GDM1 (cell line): Measurements from ENCODE around the gene TXLNG.

Experiments used
- DNase-seq: peaks from one replicate; lab custom pipeline; 2025; lab: John Stamatoyannopoulos, UW

TXLNG gene

DNA sequence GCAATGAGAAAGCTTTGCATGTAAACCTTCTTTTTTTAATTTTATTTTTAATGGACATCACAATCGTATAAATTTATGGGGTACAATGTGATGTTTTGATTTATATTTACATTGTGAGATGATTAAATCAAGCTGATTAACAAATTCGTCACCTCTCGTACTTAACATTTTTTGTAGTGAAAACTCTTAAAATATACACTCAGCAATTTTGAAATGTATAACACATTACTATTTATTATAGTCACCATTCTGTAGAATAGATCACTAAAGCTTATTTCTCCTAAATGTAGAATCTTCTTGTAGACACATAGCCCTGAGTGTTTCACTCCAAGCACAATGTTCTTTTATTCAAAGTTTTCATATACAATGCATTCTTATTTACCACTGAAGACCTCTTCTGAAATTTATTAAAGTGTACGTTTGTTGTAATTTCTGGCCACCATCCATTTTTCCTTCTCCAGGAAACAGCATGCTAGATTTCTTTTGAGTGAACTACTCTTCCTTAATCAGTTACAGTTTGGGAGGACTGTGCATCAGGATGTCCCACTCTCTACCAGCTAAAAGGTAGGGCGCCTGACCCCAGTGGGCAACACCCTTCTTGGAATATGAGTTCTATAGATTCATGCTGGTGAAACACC is 88.3 kb downstream of the TXLNG start:
- no peak for DNase-seq

DNA sequence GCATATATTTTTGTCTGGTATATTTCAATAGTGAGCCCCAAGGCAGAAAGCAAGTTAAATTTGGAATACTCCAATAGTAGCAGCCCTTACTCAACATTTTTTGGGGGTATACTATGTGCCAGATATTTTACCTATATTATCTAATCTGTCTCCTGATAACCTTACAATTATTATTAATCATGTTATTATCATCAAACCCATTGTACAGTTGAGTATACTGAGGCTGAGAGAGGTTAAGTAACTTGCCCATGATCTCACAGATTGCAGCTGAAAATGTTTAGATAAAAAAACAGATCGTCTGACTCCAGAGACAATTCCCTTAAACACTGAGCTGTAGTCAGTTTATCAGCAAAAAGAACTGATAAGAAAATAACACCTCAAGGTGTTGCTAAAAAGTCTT is 90.4 kb downstream of the TXLNG start:
- DNase-seq = no peak

DNA sequence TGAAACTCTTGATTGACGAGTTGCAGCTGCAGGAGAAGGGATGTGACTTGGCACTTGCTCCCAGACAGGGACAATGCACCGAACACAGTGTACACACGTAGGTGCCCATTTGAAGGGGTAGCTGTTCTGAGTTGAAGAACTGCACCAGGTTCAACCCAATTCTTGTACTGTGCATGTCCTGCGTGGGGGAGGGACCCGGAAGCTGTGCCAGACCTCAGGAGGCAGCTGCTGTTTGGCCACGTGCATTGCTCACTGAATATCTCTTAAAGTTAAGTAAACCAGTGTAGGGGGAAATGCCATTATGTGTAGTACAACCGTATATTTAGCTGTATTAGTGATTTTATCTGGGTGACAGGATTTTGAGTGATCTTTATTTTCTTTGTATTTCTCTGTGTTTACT is 95.9 kb downstream of the TXLNG start:
- DNase-seq = no peak

DNA sequence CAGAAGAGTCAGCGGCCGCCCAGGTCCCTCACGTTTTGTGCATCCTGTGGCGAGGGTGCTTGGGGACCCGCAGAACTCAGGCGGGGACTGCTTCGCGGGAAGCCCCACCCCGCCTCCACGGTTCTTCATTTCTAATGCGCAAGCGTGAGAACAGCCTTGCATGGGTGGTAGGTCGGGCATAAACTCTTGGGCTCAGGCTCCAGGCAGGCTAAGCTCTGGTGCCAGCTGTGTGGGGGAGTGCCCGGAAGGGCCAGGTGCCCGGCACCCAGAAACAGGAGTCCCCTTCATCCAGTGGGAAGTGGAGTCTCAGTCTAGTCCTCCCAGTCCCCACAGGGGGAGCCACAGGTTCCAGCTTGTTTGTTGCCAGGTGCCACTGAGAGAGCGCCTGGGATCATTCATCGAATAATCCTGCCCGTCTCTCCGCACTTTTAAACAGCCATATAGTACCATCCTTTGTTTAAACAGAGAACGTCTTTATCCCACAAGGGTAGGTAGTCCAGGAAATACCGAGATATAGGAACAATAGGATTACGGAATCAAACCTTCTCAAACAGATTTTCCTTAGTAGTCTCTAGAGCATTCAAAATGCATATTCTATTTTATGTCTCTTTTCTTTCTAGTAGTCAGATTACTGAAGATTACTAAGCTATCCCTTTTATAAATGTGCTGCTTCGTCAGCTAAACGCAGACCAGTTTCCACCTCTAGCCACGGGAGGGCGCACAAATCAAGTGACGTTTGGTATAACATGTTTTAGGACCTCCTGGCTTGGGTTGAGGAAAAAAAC is 96.6 kb downstream of the TXLNG start:
- DNase-seq = peak; percentile 50

DNA sequence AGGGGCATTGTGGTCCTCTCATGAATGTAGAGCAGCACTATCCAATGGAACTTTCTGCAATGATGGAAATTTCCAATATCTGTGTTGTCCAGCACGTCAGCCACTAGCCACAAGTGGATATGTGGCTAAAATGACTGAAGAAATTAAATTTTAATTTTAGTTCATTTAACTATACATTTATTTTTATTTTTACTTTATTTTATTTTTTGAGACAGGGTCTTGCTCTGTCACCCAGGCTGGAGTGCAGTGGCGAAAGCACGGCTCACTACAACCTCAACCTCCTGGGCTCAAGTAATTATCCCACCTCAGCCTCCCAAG is 97.2 kb downstream of the TXLNG start:
- no peak for DNase-seq

DNA sequence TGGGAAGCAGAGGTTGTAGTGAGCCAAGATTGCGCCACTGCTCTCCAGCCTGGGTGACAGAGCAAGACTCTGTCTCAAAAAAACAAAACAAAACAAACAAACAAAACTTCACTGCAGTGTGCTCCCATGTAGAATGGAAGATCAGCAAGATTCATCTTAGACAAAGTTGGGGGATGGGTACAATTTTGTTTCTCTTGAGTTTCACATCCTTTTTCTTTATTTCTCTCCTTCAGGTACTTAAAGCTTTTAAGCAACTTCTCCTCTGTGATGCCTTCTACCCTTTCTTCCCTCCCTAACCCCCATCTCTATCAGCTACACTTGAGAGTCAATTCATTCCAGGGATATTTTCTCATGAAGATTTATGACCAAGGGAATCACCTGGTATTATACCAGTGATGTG is 99.4 kb downstream of the TXLNG start:
- no peak for DNase-seq

DNA sequence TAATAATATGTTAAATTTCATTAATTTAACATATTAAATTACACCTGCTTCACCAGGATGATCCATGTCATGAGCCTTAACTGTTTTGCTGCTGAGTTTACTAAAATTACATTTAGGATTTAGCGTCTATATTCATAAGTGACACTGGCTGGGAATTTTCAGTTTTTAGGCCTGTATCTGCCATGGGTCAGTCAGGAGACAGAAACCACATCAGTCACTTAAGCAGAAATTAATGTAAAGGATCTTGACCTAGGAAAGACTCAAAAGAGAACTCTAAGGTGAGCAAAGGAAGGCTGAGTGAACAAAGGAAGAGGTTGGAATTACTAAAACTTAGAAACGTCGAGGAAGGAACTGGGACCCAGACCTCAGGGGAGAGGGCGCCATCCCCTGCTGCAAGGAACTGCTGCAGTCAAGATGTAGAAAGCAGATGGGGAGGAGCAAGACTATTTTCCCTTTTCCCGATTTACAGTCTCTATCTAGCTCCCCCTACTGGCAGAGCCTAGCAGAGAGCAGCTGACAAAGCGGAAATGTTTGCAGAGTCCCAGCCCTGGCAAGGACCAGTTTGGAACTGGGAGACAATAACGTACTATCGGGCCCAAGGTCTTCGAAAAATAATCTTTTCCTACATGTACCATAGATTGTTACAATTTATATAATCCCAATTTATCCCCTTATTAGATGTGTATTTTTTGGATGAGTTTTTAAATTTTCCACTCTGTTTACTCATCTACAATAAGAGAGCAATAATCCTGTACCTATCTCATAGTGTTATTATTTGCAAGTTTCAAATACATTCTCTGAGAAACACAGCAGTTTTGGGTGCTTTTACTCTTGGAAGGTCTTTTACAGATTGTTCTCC is 106.5 kb downstream of the TXLNG start:
- DNase-seq = peak; percentile 71
